NK-92 (cell line): ENCODE measurements around the gene UBE2J2.
"Not testable (repeated sequence)": the region's sequence is repeated elsewhere in the genome, so short reads cannot be mapped to it uniquely, and the experiment has no call there.

Experiments used
- DNase-seq: peaks from one replicate; lab custom pipeline; 2025; ENCODE audit not compliant: unreplicated experiment; lab: John Stamatoyannopoulos, UW

Gene UBE2J2

GRCh38 chr1:1273512-1274298, at the start of gene UBE2J2:
TSS of gene UBE2J2 (minus strand) at chr1:1273854. CDS start at chr1:1267992, 5,862 bp downstream.
- DNase-seq: peak; percentile 64

GRCh38 chr1:1322952-1323351, 49.3 kb upstream of the UBE2J2 start:
- DNase-seq: no peak

GRCh38 chr1:1322418-1322817, 48.8 kb upstream of the UBE2J2 start:
- DNase-seq: no peak

GRCh38 chr1:1321477-1321876, 47.8 kb upstream of the UBE2J2 start:
- no peak for DNase-seq

- DNase-seq: no peak
Observed at GRCh38 chr1:1320666-1321448, 47.2 kb upstream of the UBE2J2 start.

- no peak for DNase-seq
Observed at GRCh38 chr1:1319646-1319941, 45.9 kb upstream of the UBE2J2 start.

GRCh38 chr1:1318777-1319645, 45.4 kb upstream of the UBE2J2 start:
- no peak for DNase-seq

- no peak for DNase-seq
Observed at GRCh38 chr1:1318131-1318652, 44.5 kb upstream of the UBE2J2 start.

GRCh38 chr1:1317420-1317819, 43.8 kb upstream of the UBE2J2 start:
- no peak for DNase-seq

GRCh38 chr1:1316199-1316598, 42.5 kb upstream of the UBE2J2 start:
- not testable (repeated sequence) for DNase-seq

- no peak for DNase-seq
Observed at GRCh38 chr1:1315435-1315954, 41.8 kb upstream of the UBE2J2 start.

- DNase-seq: no peak
Observed at GRCh38 chr1:1314678-1315335, 41.2 kb upstream of the UBE2J2 start.

- no peak for DNase-seq
Observed at GRCh38 chr1:1314237-1314586, 40.6 kb upstream of the UBE2J2 start.

- DNase-seq: no peak
Observed at GRCh38 chr1:1313500-1314236, 40.0 kb upstream of the UBE2J2 start.

GRCh38 chr1:1312450-1313314, 39.0 kb upstream of the UBE2J2 start:
- no peak for DNase-seq

GRCh38 chr1:1311107-1312104, 37.8 kb upstream of the UBE2J2 start:
- no peak for DNase-seq

GRCh38 chr1:1310476-1311053, 36.9 kb upstream of the UBE2J2 start:
- DNase-seq: no peak

GRCh38 chr1:1310109-1310385, 36.4 kb upstream of the UBE2J2 start:
- DNase-seq: no peak
